Karpas-422 (cell line): ENCODE measurements around the gene ZNF280B. TPM values are rescaled to one million over a fixed set of nuclear protein-coding genes. Genes with fewer than 3 reads are reported as not detected.
"Not testable (repeated sequence)": the region's sequence is repeated elsewhere in the genome, so short reads cannot be mapped to it uniquely, and the experiment has no call there.

ENCODE experiments used
- DNase-seq: peaks from one replicate; pipeline ENCODE4 v3.0.0-alpha.2; 2015
- H2AFZ ChIP-seq: fragments of 200-600 bp; sonication (generic); 2 replicates; pipeline ENCODE4 v1.6.1; 2014; ENCODE audit warnings: antibody characterized with exemption, low read length, mixed read lengths
- H3K27ac ChIP-seq: fragments of 200-600 bp; sonication (generic); 2 replicates; pipeline ENCODE4 v1.5.1; 2014; ENCODE audit warnings: mild to moderate bottlenecking, low read length, moderate library complexity
- H3K27me3 ChIP-seq: fragments of 200-600 bp; sonication (generic); 2 replicates; pipeline ENCODE4 v1.6.1; 2014; ENCODE audit warnings: low read length, mixed read lengths
- H3K36me3 ChIP-seq: fragments of 200-600 bp; sonication (generic); 2 replicates; pipeline ENCODE4 v1.6.1; 2014; ENCODE audit warnings: low read length, mixed read lengths; ENCODE audit not compliant: insufficient read depth
- H3K4me1 ChIP-seq: fragments of 200-600 bp; sonication (generic); 2 replicates; pipeline ENCODE4 v1.6.1; 2014; ENCODE audit warnings: mild to moderate bottlenecking, low read length, mixed read lengths
- H3K4me2 ChIP-seq: fragments of 200-600 bp; sonication (generic); 2 replicates; pipeline ENCODE4 v1.6.1; 2014; ENCODE audit warnings: low read length, low read depth, mild to moderate bottlenecking; ENCODE audit not compliant: poor library complexity, severe bottlenecking
- H3K4me3 ChIP-seq: fragments of 200-600 bp; sonication (generic); 2 replicates; pipeline ENCODE4 v1.5.1; 2014; ENCODE audit warnings: mild to moderate bottlenecking, antibody characterized with exemption, low read length, mixed read lengths
- H3K79me2 ChIP-seq: fragments of 200-600 bp; sonication (generic); 2 replicates; pipeline ENCODE4 v1.6.1; 2014; ENCODE audit warnings: mild to moderate bottlenecking, low read length, mixed read lengths
- H3K9ac ChIP-seq: fragments of 200-600 bp; sonication (generic); 2 replicates; pipeline ENCODE4 v1.6.0; 2014; ENCODE audit warnings: low read length
- H3K9me2 ChIP-seq: fragments of 200-600 bp; sonication (generic), shearing (Covaris generic); replicated peaks from 2 replicates; pipeline ENCODE4 v1.6.0; 2014; ENCODE audit warnings: mild to moderate bottlenecking, low read length, moderate library complexity; ENCODE audit not compliant: insufficient read depth
- H3K9me3 ChIP-seq: fragments of 300-700, 200-600 bp; sonication (generic); 2 replicates; pipeline ENCODE4 v1.6.1; 2014; ENCODE audit warnings: low read length, mixed read lengths
- H4K20me1 ChIP-seq: fragments of 200-600 bp; sonication (generic); 2 replicates; pipeline ENCODE4 v1.6.1; 2014; ENCODE audit warnings: mild to moderate bottlenecking, antibody characterized with exemption, low read length, low read depth; ENCODE audit not compliant: insufficient read depth
- total RNA-seq: library from RNA; depleted of rRNA; stranded (reverse); fragments of >200 nt; shearing (Covaris generic); gene quantifications from 2 replicates; pipeline ENCODE4 v1.2.3, GENCODE V29; 2014; ENCODE audit warnings: low replicate concordance

ZNF280B gene
- total RNA-seq, 1 experiment from 2014 or later, result 10.3 TPM

DNA sequence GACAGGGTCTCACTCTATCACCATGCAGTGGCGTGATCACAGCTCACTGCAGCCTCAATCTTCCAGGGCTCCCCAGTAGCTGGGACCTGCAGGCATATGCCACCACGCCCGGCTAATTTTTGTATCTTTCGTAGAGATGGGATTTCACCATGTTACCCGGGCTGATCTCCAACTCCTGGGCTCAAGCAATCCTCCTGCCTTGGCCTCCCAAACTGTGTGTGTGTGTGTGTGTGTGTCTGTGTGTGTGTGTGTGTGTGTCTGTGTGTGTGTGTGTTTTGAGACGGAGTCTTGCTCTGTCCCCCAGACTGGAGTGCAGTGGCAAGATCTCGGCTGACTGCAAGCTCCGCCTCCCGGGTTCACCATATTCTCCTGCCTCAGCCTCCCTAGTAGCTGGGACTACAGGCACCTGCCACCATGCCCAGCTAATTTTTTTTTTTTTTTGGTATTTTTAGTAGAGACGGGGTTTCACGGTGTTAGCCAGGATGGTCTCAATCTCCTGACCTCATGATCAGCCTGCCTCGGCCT, 24.1 kb upstream of the ZNF280B start:
- not testable (repeated sequence) for H3K27ac ChIP-seq, H3K36me3 ChIP-seq, H2AFZ ChIP-seq, H3K9ac ChIP-seq, H3K4me3 ChIP-seq, H3K4me1 ChIP-seq, H3K9me2 ChIP-seq, H3K79me2 ChIP-seq, H4K20me1 ChIP-seq, H3K4me2 ChIP-seq, H3K27me3 ChIP-seq, DNase-seq, H3K9me3 ChIP-seq

DNA sequence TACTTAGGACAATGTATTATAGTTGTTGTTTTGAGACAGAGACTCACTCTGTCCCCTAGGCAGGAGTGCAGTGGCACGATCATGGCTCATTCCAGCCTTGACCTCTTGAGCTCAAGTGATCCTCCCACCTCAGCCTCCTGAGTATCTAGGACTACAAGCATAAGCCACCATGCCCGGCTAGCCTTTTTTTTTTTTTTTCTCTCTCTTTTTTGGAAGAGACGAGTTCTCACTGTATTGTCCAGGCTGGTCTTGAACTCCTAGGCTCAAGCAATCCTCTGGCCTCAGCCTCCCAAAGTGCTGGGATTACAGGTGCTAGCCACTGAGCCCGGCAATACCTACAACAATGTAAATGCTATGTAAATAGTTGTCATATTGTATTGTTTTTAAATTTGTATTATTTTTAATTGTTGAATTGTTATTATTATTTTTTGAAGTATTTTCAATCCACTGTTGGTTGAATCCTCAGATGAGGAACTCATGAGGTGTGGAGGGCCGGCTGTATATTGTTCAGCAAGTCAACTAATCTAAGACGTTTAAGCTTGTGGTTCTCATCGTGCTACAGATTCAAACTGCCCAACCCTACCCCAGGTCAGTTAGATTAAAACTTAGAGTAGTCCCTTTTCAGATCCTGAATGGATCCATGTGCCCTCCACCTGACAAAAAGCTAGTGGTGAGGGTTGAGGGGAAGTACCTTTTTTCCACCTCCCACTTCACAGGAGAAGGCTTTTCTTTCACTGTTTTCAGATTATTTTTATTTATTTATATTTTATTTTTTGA, 23.4 kb upstream of the ZNF280B start:
- Histone ChIP-seq H2AFZ (no peak overlapping the region), H3K9me3 (no peaks in the 10 kb centered on the region), H3K4me2 (no peak overlapping the region), H3K27me3 (no peaks in the 10 kb centered on the region), H3K9me2 (no peaks in the 10 kb centered on the region), H3K4me1 (no peaks in the 10 kb centered on the region), H3K27ac (no peak overlapping the region), H3K9ac (no peak overlapping the region), H3K4me3 (no peak overlapping the region), H3K79me2 (no peaks in the 10 kb centered on the region), H4K20me1 (no peaks in the 10 kb centered on the region), H3K36me3 (no peaks in the 10 kb centered on the region)
- DNase-seq, result no peak

DNA sequence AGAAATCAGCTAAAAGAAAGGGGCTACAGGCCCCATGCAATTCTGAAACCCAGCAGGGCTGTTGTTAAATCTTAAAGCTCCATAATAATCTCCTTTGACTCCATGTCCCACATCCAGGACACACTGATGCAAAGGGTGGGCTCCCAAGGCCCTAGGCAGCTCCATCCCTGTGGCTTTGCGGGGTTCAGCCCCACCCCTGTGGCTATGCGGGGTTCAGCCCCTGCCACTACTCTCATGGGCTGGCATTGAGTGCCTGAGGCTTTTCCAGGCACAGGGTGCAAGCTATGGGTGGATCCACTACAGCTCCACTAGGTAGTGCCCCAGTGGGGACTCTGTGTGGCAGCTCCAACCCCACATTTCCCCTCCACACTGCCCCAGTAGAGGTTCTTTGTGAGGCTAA, 20.2 kb upstream of the ZNF280B start:
- no peak overlapping the region for H2AFZ ChIP-seq
- no peaks in the 10 kb centered on the region for H3K4me1 ChIP-seq
- no peak overlapping the region for H3K4me2 ChIP-seq
- no peak overlapping the region for H3K27ac ChIP-seq
- H3K4me3 ChIP-seq, result no peak overlapping the region
- no peak for DNase-seq
- no peaks in the 10 kb centered on the region for H3K9me3 ChIP-seq
- H3K79me2 ChIP-seq, result no peaks in the 10 kb centered on the region
- H3K36me3 ChIP-seq, result no peaks in the 10 kb centered on the region
- no peaks in the 10 kb centered on the region for H3K9me2 ChIP-seq
- no peaks in the 10 kb centered on the region for H3K27me3 ChIP-seq
- H3K9ac ChIP-seq, result no peak overlapping the region
- no peaks in the 10 kb centered on the region for H4K20me1 ChIP-seq

GRCh38 chr22:22527312-22527711, 18.8 kb upstream of the ZNF280B start:
- Histone ChIP-seq H3K9me2 (no peaks in the 10 kb centered on the region), H3K27me3 (no peaks in the 10 kb centered on the region), H3K36me3 (no peaks in the 10 kb centered on the region), H4K20me1 (no peaks in the 10 kb centered on the region), H3K79me2 (no peaks in the 10 kb centered on the region), H3K27ac (no peak overlapping the region), H3K9me3 (no peaks in the 10 kb centered on the region), H3K4me3 (no peak overlapping the region), H3K4me1 (no peaks in the 10 kb centered on the region), H3K4me2 (no peak overlapping the region), H3K9ac (no peak overlapping the region), H2AFZ (no peak overlapping the region)
- DNase-seq, result no peak

- no peaks in the 10 kb centered on the region for H3K36me3 ChIP-seq
- no peaks in the 10 kb centered on the region for H3K27me3 ChIP-seq
- no peak overlapping the region for H2AFZ ChIP-seq
- no peak overlapping the region for H3K4me3 ChIP-seq
- H3K27ac ChIP-seq, result no peak overlapping the region
- DNase-seq, result no peak
- no peaks in the 10 kb centered on the region for H3K4me1 ChIP-seq
- no peaks in the 10 kb centered on the region for H3K79me2 ChIP-seq
- no peaks in the 10 kb centered on the region for H4K20me1 ChIP-seq
- no peak overlapping the region for H3K9ac ChIP-seq
- no peaks in the 10 kb centered on the region for H3K9me3 ChIP-seq
- no peak overlapping the region for H3K4me2 ChIP-seq
- no peaks in the 10 kb centered on the region for H3K9me2 ChIP-seq
Observed at GRCh38 chr22:22526125-22526912, 17.8 kb upstream of the ZNF280B start.

- H3K9me2 ChIP-seq, result no peaks in the 10 kb centered on the region
- H3K4me3 ChIP-seq, result no peak overlapping the region
- no peaks in the 10 kb centered on the region for H4K20me1 ChIP-seq
- H3K27ac ChIP-seq, result no peak overlapping the region
- H3K4me1 ChIP-seq, result peaks cover 9% of the 10 kb centered on the region
- H3K9ac ChIP-seq, result no peak overlapping the region
- H3K9me3 ChIP-seq, result no peaks in the 10 kb centered on the region
- H2AFZ ChIP-seq, result no peak overlapping the region
- no peaks in the 10 kb centered on the region for H3K27me3 ChIP-seq
- H3K36me3 ChIP-seq, result no peaks in the 10 kb centered on the region
- DNase-seq, result no peak
- no peaks in the 10 kb centered on the region for H3K79me2 ChIP-seq
- no peak overlapping the region for H3K4me2 ChIP-seq
Observed at GRCh38 chr22:22523494-22523893, 15.0 kb upstream of the ZNF280B start.

GRCh38 chr22:22521631-22522030, 13.1 kb upstream of the ZNF280B start:
- Histone ChIP-seq H3K36me3 (no peaks in the 10 kb centered on the region), H4K20me1 (no peaks in the 10 kb centered on the region), H3K27me3 (no peaks in the 10 kb centered on the region), H3K79me2 (no peaks in the 10 kb centered on the region), H3K4me3 (no peak overlapping the region), H2AFZ (no peak overlapping the region), H3K27ac (no peak overlapping the region), H3K9me2 (no peaks in the 10 kb centered on the region), H3K9me3 (no peaks in the 10 kb centered on the region), H3K4me1 (peaks cover 9% of the 10 kb centered on the region), H3K4me2 (no peak overlapping the region), H3K9ac (no peak overlapping the region)
- DNase-seq, result no peak
